Spinal cord (tissue), 10 donors: Measurements from ENCODE around the gene PNPLA7. TPM values are rescaled to one million over a fixed set of nuclear protein-coding genes. Genes with fewer than 3 reads are reported as not detected.
A peak's percentile ranks its signal among the peaks of the same experiment; 100 is the strongest.

ENCODE experiments used
- DNase-seq, 6 donors: peaks; one replicate each; pipeline versions ENCODE4 v3.0.0 to v3.0.0-alpha.2; 2013 to 2015; ENCODE audit warnings: low spot score in 6 of 6, low read depth in 4 of 6
- H3K27ac ChIP-seq: one replicate; pipeline ENCODE4 v1.5.1; 2013; ENCODE audit warnings: low read depth, low read length, control low read depth
- H3K27me3 ChIP-seq: one replicate; pipeline ENCODE4 v1.6.1; 2013; ENCODE audit warnings: low read length; ENCODE audit not compliant: control insufficient read depth, insufficient read depth
- H3K36me3 ChIP-seq: one replicate; pipeline ENCODE4 v1.6.1; 2013; ENCODE audit warnings: low read length; ENCODE audit not compliant: control insufficient read depth, insufficient read depth
- H3K4me1 ChIP-seq: one replicate; pipeline ENCODE4 v1.6.1; 2013; ENCODE audit warnings: low read length; ENCODE audit not compliant: control insufficient read depth, insufficient read depth
- H3K4me3 ChIP-seq: one replicate; pipeline ENCODE4 v1.5.1; 2013; ENCODE audit warnings: low read depth, low read length, control low read depth
- H3K9me3 ChIP-seq: one replicate; pipeline ENCODE4 v1.6.1; 2013; ENCODE audit warnings: low read length; ENCODE audit not compliant: control insufficient read depth, insufficient read depth
- WGBS: methylation state at CpG from one replicate; pipeline ENCODE4 v1.1.5; 2013; ENCODE audit warnings: missing lambda C conversion rate; ENCODE audit not compliant: insufficient coverage; 5-methylcytosine and 5-hydroxymethylcytosine counted together
- polyA plus RNA-seq, 2 donors: library from polyadenylated mRNA; unstranded; fragments of 120-200 nt; gene quantifications; one replicate each; pipeline ENCODE4 v1.2.1, GENCODE V29; 2013; ENCODE audit not compliant: insufficient read length in 2 of 2
- total RNA-seq, 2 donors: library from RNA; depleted of rRNA in 1 of 2; stranded (reverse); fragments of 120-200 nt in 1 of 2; fragments of >200 nt in 1 of 2; gene quantifications; one replicate each; pipeline versions ENCODE4 v1.2.3 to v1.2.4, GENCODE V29; 2013 to 2014
- donor health status: healthy.

PNPLA7 gene
- total and polyA plus RNA-seq, 4 donors = 0.89 to 6.6 (median 4.4) TPM

- WGBS = 89% methylated on average over 30 of the region's 30 CpGs
- Histone ChIP-seq H3K27ac (no peak overlapping the region), H3K9me3 (no peaks in the 10 kb centered on the region), H3K27me3 (no peaks in the 10 kb centered on the region), H3K4me1 (peaks cover 21% of the 10 kb centered on the region), H3K4me3 (no peak overlapping the region), H3K36me3 (peaks cover 46% of the 10 kb centered on the region)
- peak in 1 of 6 donors; percentile 87 for DNase-seq
These were observed 86.9 kb downstream of the PNPLA7 start for GRCh38 chr9:137462986-137463930.

- H3K36me3 ChIP-seq = peaks cover 54% of the 10 kb centered on the region
- 90% methylated on average over 23 of the region's 25 CpGs for WGBS
- no peaks in the 10 kb centered on the region for H3K27me3 ChIP-seq
These were observed 87.7 kb downstream of the PNPLA7 start for GRCh38 chr9:137462396-137462985.

GRCh38 chr9:137461663-137462395 lies 88.4 kb downstream of the PNPLA7 start:
- Histone ChIP-seq H3K27me3 (no peaks in the 10 kb centered on the region), H3K9me3 (no peaks in the 10 kb centered on the region), H3K27ac (no peak overlapping the region), H3K4me3 (no peak overlapping the region), H3K4me1 (peaks cover 35% of the 10 kb centered on the region), H3K36me3 (peaks cover 56% of the 10 kb centered on the region)
- no peak for DNase-seq
- 18% methylated on average over 51 of the region's 52 CpGs for WGBS

More at GRCh38 chr9:137462396-137462985, 87.7 kb downstream of the PNPLA7 start:
- Histone ChIP-seq H3K4me1 (peaks cover 29% of the 10 kb centered on the region), H3K9me3 (no peaks in the 10 kb centered on the region), H3K4me3 (no peak overlapping the region), H3K27ac (no peak overlapping the region)
- DNase-seq = no peak

GRCh38 chr9:137461316-137461662 lies 88.9 kb downstream of the PNPLA7 start:
- peaks cover 61% of the 10 kb centered on the region for H3K36me3 ChIP-seq
- no peak overlapping the region for H3K4me3 ChIP-seq
- no peak for DNase-seq
- H3K9me3 ChIP-seq = no peaks in the 10 kb centered on the region
- no peaks in the 10 kb centered on the region for H3K27me3 ChIP-seq
- H3K27ac ChIP-seq = no peak overlapping the region
- peaks cover 41% of the 10 kb centered on the region for H3K4me1 ChIP-seq
- 86% methylated on average over 13 of the region's 21 CpGs for WGBS

- Histone ChIP-seq H3K9me3 (no peaks in the 10 kb centered on the region), H3K4me1 (peaks cover 47% of the 10 kb centered on the region), H3K36me3 (peaks cover 68% of the 10 kb centered on the region), H3K27ac (no peak overlapping the region), H3K27me3 (no peaks in the 10 kb centered on the region), H3K4me3 (no peak overlapping the region)
- 94% methylated on average over 26 of the region's 31 CpGs for WGBS
- DNase-seq = no peak
These were observed 89.6 kb downstream of the PNPLA7 start for GRCh38 chr9:137460363-137461315.

- no peak for DNase-seq
- Histone ChIP-seq H3K27me3 (no peaks in the 10 kb centered on the region), H3K27ac (peak overlapping the region; percentile 58), H3K4me3 (peak overlapping the region; percentile 33), H3K9me3 (no peaks in the 10 kb centered on the region), H3K36me3 (peaks cover 76% of the 10 kb centered on the region), H3K4me1 (peaks cover 56% of the 10 kb centered on the region)
- WGBS = 59% methylated on average over 14 of the region's 15 CpGs
These were observed 90.4 kb downstream of the PNPLA7 start for GRCh38 chr9:137459601-137460362.

- DNase-seq = peak; percentile 75 to 98 (median 92)
- peaks cover 82% of the 10 kb centered on the region for H3K36me3 ChIP-seq
- WGBS = under 1% methylated on average over 62 of the region's 62 CpGs
- no peaks in the 10 kb centered on the region for H3K27me3 ChIP-seq
- H3K4me3 ChIP-seq = peak within 1 kb of the TSS; percentile 48
- no peaks in the 10 kb centered on the region for H3K9me3 ChIP-seq
- H3K4me1 ChIP-seq = peaks cover 62% of the 10 kb centered on the region
- H3K27ac ChIP-seq = peak within 1 kb of the TSS; percentile 78
These were observed 91.0 kb downstream of the PNPLA7 start, which contains the start of gene NSMF for GRCh38 chr9:137459152-137459600. Gene NSMF (minus strand): TSS chr9:137459334. CDS start chr9:137459102, 232 bp downstream.
